Right lobe of liver (tissue), 4 donors: Measurements from ENCODE around the gene EPHB1.

Experiments used
- POLR2A ChIP-seq: fragments of 450-650 bp; IDR thresholded peaks from one replicate; pipeline ENCODE4 v1.6.1; 2017; ENCODE audit warnings: antibody characterized with exemption, mild to moderate bottlenecking
- TF ChIP-seq, protein P1 (sequence below), 4 donors: fragments of 200-600 bp in 3 of 4; fragments of 450-650 bp in 1 of 4; IDR thresholded peaks; one replicate each; pipeline versions ENCODE4 v1.5.1 to v1.8.0; 2016 to 2022; ENCODE audit warnings: antibody characterized with exemption in 4 of 4, mild to moderate bottlenecking in 2 of 4
- donor health status: DM: no; HTN: no; CAD: no.
- donor health status: DM: no; HTN: no; CAD: no.
- donor health status: DM: no; HTN: yes; CAD: no.

DNA sequence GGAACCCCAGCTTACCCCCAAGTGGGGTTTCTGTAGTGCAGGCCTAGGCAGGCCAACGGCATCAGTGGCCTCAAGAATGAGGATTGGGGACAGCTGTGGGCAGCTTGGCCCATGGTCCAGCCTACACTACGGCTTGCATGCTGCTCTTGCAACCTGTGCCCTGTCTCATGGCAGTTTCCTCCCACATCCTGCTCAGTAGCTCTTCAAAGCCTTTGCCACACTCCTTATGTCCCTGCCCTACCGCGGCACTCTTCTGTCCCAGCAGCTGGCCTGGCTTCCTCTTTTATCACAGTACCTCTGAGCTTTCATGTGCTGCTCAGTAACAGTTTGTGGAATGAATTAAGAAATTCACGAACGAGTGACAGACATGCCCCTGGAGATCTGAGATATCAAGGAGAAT, 431.0 kb downstream of the EPHB1 start:
- TF ChIP-seq, protein P1, sequence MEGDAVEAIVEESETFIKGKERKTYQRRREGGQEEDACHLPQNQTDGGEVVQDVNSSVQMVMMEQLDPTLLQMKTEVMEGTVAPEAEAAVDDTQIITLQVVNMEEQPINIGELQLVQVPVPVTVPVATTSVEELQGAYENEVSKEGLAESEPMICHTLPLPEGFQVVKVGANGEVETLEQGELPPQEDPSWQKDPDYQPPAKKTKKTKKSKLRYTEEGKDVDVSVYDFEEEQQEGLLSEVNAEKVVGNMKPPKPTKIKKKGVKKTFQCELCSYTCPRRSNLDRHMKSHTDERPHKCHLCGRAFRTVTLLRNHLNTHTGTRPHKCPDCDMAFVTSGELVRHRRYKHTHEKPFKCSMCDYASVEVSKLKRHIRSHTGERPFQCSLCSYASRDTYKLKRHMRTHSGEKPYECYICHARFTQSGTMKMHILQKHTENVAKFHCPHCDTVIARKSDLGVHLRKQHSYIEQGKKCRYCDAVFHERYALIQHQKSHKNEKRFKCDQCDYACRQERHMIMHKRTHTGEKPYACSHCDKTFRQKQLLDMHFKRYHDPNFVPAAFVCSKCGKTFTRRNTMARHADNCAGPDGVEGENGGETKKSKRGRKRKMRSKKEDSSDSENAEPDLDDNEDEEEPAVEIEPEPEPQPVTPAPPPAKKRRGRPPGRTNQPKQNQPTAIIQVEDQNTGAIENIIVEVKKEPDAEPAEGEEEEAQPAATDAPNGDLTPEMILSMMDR (IDR thresholded peaks at IDR 0.05) = no peak
- no peak for TF ChIP-seq POLR2A
